ENCODE data around the gene NOD1.
"Not testable (repeated sequence)": the region's sequence is repeated elsewhere in the genome, so short reads cannot be mapped to it uniquely, and the experiment has no call there.

Gene NOD1, protein sequence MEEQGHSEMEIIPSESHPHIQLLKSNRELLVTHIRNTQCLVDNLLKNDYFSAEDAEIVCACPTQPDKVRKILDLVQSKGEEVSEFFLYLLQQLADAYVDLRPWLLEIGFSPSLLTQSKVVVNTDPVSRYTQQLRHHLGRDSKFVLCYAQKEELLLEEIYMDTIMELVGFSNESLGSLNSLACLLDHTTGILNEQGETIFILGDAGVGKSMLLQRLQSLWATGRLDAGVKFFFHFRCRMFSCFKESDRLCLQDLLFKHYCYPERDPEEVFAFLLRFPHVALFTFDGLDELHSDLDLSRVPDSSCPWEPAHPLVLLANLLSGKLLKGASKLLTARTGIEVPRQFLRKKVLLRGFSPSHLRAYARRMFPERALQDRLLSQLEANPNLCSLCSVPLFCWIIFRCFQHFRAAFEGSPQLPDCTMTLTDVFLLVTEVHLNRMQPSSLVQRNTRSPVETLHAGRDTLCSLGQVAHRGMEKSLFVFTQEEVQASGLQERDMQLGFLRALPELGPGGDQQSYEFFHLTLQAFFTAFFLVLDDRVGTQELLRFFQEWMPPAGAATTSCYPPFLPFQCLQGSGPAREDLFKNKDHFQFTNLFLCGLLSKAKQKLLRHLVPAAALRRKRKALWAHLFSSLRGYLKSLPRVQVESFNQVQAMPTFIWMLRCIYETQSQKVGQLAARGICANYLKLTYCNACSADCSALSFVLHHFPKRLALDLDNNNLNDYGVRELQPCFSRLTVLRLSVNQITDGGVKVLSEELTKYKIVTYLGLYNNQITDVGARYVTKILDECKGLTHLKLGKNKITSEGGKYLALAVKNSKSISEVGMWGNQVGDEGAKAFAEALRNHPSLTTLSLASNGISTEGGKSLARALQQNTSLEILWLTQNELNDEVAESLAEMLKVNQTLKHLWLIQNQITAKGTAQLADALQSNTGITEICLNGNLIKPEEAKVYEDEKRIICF

DNA sequence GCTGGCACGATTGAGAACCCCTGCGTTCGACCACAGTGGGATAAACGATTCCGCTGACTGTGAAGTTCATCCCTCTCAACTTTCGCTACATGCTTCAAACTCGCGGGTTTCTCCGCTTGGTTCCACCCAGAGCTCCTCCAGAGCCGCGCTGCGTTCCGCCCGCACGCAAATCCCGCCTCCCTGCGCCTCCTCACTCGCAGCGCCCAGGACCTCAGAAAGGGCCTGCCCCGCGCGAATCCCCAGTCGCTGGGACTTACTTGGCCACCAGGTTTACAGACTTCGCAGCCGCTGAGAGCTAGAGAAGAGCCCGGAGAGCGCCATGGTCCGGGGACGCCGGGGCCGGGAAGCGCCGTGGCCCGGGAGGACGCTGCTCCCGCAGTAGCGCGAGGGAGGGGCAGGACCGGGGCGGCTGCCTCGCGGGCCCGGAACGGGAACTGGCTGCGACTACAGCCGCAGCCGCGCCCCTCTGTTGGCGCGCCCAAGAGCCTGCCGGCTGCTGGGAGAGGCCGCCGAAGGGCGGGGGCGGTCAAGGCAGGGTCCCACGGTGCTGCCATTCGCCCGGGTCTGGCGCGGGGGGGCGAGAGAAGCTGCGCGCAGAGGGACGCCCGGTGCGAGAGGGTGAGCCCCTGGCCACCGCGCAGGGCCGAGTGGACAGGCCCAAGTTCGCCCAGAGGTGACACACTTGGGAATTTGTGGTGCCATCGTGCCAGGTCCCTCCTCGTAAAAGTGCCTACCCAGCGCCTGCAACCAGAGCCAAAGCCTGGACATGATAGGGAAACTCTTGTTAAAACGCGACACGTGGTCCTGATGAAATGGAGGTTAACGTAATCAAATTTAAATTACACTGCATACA, at the start of gene NOD1:
NOD1 (minus strand) TSS at position 436 of the 853 bp plus-strand sequence. CDS start 21,863 bp downstream, outside the sequence.
- peak; percentile 34 for DNase-seq (ENCODE audit: low read depth in 2 of 2)

DNA sequence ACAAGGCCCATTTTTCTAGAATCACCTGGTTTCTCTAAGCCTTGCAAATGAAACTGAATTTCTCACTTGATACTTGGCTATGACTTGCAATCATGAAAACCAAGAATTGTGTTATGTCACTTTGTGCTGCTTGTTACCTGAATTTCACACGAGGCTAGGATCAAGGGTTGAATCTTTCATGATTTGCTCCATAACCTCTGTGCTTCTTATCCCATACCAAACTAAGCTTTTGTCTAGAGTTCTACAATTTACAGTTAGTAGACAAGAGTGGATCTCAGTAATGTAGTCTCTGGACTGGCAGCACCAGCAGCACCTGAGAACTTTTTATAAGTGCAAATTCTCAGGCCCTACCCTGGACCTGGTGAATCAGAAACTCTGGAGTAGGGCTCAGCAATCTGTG, 48.7 kb upstream of the NOD1 start:
- not testable (repeated sequence) for DNase-seq (ENCODE audit: low read depth in 2 of 2)

DNA sequence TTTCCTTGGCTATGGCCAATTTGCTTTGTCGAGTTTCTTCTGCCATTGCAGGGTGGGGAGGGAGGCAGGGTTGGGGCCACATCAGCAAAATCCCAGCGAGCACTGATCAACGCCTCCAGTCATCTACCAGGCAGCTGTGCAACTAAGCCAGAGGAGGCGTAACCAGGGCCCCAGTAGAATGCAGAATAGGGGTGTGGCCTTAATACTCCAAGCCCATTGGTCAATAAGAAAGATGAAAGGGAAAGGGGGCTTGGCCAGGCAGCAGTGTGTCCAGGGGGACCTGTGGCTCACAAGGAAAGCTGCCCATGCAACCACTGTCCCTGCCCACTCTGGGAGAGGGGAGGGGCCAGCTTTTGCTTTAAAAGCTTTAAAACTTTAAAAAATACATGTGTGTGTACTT, 47.6 kb upstream of the NOD1 start:
- no peak for DNase-seq (ENCODE audit: low read depth in 2 of 2)

DNA sequence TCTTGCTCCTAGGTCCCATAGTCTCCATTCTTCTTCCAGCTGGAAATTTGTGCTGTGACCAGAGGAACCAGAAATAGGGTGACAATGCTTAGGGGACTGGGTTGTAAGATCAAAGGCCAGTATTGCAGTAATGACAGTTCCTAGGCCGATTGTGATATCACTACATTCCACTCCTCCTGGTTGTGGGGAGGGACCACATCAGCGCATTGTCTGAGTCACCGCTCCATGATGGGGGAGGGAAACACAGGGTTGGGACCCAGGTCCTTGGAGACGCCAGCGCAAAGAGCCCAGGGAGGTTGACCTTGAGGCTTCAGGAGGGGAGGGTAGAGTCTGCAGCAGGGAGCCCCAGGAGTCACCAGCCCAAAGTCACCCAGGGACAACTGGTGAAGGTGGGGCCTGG, 46.8 kb upstream of the NOD1 start:
- DNase-seq (ENCODE audit: low read depth in 2 of 2), result no peak

DNA sequence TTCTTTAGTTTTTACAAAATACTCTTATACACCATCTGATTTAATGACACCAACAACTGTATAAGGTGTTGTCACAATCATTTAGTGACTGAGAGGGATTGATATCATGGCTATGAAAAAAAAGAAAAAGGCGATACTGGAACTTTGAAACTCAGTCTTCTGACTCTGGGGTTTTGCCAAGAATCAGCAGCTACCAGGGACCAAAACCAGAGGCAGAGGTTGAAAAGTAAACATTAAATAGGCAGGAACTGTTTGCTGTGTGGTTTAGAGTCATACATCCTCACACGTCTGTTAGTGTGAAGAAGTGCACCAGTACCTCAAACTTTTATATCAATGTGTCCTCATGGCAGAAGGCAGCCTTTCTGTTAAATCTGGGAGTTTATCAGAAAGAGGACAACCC, 46.0 kb upstream of the NOD1 start:
- DNase-seq (ENCODE audit: low read depth in 2 of 2), result no peak

DNA sequence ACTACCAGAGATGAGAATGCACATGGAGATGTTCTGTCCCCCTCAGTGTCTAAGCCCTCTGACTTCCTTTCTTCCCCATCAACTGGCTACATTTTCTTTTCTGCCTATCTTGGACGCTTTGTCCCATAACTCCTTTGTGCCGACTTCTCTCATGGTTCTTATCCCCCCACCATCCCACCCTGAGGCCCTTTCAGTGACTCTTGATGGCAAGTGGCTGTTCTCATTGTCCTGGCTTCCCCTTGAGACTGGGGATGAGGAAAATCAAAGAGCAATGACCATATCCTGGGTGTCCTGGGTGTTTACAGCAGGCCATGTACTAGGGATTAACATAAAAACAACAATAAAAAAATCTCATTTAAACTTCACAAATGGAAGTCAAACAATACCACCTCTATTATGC, 44.9 kb upstream of the NOD1 start:
- no peak for DNase-seq (ENCODE audit: low read depth in 2 of 2)

DNA sequence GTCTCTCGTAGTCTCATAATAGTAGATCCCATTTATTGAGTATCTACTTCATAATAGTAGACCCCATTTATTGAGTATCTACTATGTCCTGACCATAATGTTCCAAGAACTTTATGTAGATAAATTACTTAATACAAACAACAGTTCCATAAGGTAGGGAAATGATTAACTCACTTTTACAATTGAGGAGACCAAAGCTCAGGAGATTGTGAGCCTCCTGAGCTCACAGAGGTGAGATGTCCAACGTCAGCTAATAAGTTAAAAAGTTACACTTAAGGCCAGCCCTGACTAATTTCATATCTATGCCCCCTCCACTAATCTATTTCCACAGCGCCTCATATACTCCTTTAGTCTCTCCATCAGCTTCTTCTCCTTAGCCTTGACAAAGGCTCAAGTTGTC, 43.6 kb upstream of the NOD1 start:
- no peak for DNase-seq (ENCODE audit: low read depth in 2 of 2)

DNA sequence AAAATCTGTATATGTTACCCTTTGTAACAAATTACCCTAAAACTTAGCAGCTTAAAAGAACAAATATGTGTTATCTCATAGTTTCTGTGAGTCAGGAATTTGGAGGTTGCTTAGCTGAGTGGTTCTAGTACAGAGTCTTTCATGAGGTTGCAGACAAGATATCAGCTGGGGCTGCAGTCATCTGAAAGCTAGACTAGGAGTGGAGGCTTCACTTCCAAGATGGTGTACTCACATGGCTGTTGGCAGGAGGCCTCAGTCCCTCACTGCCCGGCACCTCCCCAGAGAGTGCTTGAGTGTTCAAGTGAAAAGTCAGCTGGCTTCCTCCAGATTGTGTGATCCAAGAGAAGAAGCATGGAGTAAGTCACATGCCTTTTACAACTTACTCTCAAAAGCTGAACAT, 42.9 kb upstream of the NOD1 start:
- no peak for DNase-seq (ENCODE audit: low read depth in 2 of 2)

DNA sequence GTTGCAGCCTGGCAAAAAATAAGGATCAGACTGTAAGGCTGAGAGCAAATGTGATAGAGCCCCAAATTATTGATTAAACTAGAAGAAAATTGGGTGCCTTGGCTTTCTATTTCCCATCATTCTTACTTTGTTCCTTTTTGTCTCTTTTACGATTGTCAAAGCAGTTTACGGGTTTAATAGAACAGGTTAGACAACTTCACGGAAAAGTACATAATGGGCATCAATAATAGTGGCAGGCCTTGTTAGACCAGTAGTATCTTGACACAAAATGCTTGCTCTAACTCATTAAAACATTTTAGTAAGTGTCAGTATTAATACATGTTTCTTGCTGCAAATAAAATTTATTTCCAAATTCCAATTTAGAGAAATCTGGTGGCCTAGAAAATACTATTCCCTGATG, 40.5 kb upstream of the NOD1 start:
- DNase-seq (ENCODE audit: low read depth in 2 of 2), result no peak

DNA sequence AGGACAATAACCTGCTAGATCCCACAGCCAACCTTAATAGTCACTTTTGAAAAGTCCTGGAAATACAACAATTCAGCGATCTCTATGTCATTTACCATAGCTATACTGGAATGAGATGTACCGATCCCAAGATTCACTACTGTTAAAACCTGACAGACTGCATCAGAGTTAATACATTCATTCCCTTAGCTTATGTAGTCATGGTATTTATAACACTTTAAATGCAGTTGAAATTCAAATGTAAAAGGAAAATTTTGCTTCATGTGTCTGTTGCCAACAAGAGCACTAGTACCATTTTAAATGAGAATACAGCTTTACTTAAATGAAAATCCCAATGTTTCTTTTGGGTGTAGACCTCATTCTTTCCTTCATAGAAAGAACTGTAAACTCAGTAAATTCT, 37.2 kb upstream of the NOD1 start:
- DNase-seq (ENCODE audit: low read depth in 2 of 2), result no peak

DNA sequence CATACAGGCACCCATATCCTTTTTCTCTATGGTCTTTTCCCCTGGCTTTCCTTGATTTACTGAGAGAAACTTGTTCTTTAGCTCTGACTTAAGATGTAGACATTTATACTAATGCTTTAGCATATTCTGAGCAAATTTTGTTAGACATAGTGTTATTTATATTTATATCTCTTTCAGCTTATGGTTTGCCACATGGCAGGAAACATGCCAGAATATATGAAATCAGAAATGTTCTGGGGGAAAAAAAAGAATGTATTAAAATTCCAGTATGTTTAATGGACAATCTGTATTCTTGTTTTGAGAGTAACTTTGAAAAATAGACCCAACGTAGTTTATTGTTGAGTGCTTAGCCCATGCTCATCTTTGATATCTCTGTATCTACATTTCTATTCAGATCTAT, 36.2 kb upstream of the NOD1 start:
- DNase-seq (ENCODE audit: low read depth in 2 of 2), result no peak

DNA sequence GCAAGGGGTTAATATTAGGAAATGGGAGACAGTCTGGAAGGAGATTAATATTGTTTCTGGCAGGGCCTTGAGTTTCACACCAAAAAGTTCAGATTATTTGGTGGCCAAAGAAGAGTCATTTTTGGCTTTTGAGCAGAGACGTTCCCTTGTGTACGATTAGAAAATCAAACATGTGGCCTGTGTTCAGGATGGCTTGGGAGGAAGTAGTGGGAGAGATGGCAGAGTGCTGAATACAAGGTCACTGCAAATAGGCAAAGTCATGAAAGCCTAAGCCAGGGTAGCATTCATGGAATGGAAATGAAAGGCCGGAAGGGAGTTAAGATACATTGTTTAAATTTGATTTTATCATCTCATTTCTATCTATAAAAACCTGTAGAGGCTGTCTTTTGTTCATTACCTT, 35.6 kb upstream of the NOD1 start:
- no peak for DNase-seq (ENCODE audit: low read depth in 2 of 2)

DNA sequence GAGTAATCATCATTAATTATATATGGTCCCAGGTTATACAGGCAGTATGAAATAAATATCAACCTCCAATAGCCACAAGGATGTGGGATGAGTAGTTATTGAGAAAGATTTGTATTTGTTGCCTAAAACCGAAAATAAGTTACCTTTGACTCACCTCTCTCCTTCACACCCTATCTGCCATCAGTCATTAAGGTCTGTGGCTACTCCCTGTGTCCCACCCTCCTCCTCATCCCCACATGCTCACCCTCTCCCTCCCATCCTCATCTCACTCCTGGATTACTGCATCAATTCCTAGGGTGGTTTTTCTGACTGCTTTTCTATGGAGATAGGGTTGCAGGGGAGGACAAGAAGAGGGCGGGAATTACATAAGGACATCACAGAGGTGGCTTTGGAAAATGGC, 35.2 kb upstream of the NOD1 start:
- DNase-seq (ENCODE audit: low read depth in 2 of 2), result no peak

DNA sequence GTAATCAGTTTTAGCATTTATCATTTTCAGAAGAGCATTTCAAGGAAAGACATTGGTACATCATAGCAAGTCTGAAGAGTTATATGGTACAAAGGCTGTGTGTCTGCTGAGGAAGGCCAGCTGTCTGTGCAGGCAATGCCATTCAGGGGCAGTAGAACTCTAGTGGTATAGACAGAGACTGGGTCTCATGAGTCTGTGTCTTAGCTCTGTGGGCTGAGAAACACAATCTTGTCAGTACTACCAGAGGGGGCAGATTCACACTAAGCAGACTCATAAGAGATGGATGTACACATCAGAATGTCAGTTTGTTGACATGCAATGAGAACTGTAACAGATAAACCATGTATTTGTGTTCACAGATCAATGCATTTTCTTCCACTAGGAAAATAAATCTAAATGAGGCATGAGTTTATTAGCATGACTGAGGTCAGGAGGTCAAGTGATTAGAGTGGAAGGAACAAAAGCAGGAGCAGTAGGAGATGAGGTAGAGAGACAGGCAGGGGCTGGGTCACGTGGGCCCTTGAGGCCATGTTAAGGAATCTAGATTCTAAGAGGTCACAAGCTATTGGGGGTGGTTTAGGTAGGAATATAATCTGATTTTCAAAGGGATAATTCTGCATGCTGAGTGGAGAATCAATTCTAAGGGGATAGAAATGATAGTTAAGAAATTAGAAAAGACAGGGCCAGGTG, 33.5 kb upstream of the NOD1 start:
- no peak for DNase-seq (ENCODE audit: low read depth in 2 of 2)

DNA sequence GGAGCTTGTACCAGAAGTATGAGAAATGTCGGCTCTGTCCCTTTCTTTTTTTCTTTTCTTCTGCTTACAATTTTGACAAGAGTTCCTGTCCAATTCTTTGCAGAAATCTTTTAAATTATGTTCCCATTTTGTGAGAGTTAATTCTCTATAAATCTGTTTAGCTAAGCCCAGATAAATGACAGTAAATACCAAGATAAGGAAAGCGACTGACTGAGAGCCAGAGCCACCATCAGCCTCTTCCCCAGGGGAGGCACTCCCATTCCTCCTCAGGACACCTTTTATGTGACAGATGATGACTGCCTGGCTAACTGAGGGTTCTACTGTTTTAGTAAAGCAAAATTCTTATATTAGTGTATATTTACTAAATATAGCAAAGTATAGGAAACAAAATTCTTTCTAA, 32.9 kb upstream of the NOD1 start:
- DNase-seq (ENCODE audit: low read depth in 2 of 2), result no peak

DNA sequence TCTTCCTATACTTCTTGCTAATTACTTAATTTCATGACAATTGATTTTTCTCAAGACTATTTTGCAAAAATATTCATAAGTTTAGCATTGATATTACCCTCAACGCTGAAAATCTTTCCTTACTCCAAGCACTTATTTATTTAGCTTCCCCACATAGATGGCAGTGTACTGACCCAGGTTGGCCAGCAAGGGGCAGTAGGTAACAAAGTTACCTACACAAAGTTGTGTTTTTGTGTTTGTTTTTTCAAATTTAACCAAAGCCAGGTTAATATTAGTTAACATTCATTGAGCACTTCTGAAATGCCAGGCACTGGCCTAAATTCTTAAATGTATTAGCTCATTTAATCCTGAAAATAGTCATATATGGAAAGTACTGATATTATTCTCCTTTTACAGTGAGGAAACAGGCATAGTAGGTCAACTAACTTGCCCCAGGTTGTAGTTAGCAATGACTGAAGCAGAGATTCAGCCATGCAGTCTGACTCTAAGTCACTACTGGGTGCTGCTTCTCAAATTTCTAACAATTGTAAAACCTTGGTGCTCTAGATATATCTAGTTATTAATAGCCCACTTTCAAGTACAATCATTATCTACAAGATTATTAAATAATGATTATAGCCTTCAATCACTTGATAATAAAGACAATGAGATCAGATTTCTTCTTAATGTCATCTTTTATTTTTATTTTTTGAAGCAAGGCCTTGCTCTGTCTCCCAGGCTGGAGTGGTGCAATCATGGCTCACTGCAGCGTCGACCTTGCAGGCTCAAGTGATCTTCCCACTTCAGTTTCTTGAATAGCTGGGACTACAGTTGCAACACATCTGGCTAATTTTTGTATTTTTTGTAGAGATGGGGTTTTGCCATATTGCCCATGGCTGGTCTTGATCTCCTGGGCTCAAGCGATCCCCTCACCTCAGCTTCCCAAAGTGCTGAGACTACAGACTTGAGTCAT, 31.8 kb upstream of the NOD1 start:
- no peak for DNase-seq (ENCODE audit: low read depth in 2 of 2)

DNA sequence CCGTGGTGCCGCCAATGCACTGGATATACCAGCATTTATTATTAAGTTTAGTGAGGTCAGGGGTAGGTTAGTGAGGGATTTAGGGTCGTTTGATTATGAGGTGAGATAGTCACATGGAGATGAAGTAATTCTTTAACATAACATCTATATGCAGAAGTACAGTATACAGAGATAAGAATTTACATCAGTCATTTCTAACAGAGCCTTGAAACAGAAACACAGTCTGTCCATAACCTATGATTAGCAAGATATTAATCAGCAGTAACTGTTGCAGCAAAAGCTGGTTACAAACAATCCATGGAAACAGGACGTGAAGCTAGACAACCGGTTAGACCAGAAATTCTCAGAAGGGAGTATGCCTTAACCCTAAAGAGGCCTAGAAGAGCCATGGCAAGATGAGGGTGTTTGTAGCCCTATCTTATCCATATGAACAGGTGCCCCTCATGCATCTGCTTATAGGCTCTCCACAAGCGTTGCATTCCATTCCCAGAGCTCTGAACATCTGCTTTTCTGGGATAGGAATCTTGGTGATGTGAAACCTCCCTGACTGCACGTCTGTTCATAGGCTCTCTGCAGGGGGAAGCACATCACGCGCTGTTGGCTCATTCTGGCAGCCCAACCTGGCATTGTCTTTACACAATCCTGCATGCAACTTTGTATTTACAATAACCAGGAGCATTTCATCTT, 30.7 kb upstream of the NOD1 start:
- not testable (repeated sequence) for DNase-seq (ENCODE audit: low read depth in 2 of 2)

DNA sequence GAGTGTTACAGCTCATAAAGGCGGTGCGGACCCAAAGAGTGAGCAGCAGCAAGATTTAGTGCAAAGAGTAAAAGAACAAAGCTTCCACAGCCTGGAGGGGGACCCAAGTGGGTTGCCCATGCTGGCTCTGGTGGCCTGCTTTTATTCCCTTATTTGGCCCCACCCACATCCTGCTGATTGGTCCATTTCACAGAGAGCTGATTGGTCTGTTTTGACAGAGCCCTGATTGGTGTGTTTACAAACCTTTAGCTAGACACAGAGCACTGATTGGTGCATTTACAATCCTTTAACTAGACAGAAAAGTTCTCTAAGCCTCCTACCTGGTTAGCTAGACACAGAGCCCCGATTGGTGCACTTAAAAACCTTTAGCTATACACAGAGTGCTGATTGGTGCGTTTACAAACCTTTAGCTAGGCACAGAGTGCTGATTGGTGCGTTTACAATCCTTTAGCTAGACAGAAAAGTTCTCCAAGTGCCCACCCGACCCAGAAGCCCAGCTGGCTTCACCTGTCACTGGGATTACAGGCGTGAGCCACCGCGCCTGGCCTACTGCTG, 28.8 kb upstream of the NOD1 start:
- DNase-seq (ENCODE audit: low read depth in 2 of 2), result not testable (repeated sequence)

DNA sequence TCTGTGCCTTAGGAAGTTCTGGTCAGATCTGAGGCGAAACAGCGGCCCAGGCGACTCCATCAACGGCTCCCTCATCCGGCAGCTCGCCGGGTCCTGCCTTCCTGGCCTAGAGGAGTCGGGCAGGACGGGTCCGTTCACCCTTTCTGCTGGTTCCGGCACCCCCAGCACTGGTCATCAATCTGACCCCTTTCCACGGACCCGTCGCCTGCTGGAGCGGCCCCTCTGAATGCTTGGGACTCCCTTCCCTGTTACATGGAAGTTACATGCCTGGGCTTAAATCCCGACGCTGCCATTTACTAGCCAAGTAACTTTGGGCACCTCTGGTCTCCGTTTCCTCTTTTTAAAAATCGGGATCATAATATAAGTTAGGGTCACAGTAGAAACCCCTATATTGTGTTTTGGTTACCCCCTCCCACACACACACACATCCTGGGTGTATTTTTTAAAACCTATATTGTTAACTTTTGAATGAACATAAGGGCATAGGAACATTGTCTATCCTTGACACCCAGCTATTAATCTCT, 26.7 kb upstream of the NOD1 start:
- no peak for DNase-seq (ENCODE audit: low read depth in 2 of 2)
